ENCODE results near the gene IL16.
"Not testable (repeated sequence)": the region's sequence is repeated elsewhere in the genome, so short reads cannot be mapped to it uniquely, and the experiment has no call there.

Gene IL16

DNA sequence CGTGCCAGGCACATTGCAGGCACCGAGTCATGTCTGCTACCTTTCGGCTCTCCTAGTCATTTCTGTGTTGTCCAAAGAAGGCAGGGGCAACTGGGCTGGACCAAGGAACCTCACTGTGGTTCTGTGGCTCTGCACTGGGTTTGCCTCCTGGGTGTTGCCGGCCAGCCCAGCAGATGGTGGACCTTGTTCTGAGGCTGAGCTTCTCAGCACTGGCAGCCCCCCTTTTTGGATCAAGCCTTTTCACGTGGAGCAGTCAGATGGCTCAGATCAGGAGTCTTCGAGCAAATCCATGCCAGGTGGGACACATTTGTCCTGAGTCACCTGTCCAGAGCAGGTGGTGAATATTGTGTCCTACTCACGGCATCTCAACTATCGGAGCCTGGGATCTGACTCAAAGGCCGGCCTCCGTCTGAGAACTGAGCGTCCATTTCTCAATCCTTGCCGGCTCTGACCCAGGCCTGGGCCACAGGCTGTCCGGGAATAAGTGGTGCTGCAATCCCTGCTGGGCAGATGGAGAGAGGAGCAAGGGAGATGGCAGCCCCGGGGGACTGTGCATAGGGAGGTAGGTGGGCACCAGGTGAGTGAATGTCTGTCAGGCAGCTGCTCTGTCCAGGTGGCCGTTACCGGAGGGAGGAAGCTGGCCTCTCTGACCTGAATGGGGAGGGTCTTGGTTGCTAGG lies at the start of gene IL16:
IL16 (plus strand) TSS at position 304 of the 679 bp plus-strand sequence. CDS start 28,521 bp downstream, outside the sequence.
- no peak within 1 kb of the TSS for H3K27ac Mint-ChIP-seq
- no peaks in the 10 kb centered on the region for H3K9me3 Mint-ChIP-seq

DNA sequence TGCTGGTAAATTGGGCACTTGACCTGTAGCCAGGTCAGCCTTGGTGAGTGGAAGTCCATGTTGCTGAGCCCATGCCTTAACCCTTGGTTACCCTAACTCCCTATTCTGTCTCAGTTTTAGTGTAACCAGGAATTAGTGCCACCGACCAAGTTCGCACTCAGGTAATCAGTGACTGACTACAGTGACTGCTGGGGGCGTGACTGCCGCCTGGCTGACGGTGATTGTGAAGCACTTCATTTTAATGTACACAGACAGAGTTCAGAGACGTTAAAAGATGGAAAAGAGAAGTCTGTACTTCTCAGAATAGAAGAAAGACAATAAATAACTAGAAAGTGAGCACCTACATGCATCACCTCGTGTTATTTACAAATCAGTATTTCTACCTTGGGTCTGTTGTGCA lies 45.3 kb upstream of the IL16 start:
- peaks cover 3% of the 10 kb centered on the region for H3K27me3 Mint-ChIP-seq (ENCODE audit: low read depth)
- no peak overlapping the region for H3K4me3 Mint-ChIP-seq
- no peaks in the 10 kb centered on the region for H3K36me3 Mint-ChIP-seq (ENCODE audit: low read depth)
- H3K27ac Mint-ChIP-seq, result no peak overlapping the region
- H3K4me1 Mint-ChIP-seq (ENCODE audit: low read depth), result peaks cover 4% of the 10 kb centered on the region
- no peaks in the 10 kb centered on the region for H3K9me3 Mint-ChIP-seq

More for the DNA sequence above, at the start of gene IL16:
- Mint-ChIP-seq H3K36me3 (ENCODE audit: low read depth) (no peaks in the 10 kb centered on the region), H3K4me3 (no peak within 1 kb of the TSS), H3K27me3 (ENCODE audit: low read depth) (peaks cover 15% of the 10 kb centered on the region), H3K4me1 (ENCODE audit: low read depth) (peaks cover 2% of the 10 kb centered on the region)

DNA sequence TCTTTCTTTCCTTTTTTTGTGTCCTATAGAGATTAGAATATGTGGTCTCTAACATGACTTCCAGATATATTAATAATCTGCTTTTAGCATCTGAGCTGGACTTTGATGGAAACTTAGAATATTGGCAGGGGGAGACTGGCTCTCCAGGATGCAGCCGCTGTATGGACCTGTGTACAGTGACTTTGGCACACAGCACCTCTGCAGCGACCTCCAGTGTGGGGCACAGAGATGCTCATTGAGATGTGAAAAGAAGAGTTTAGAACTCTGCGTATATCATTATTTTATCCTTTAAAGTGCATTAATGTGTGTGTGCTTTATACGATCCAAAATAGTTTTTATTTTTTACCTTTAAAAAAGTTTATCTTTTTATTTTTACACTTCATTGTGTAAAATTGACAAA lies 44.3 kb upstream of the IL16 start:
- Mint-ChIP-seq H3K27me3 (ENCODE audit: low read depth) (peaks cover 3% of the 10 kb centered on the region), H3K4me3 (no peak overlapping the region), H3K36me3 (ENCODE audit: low read depth) (no peaks in the 10 kb centered on the region), H3K4me1 (ENCODE audit: low read depth) (peaks cover 4% of the 10 kb centered on the region), H3K9me3 (no peaks in the 10 kb centered on the region), H3K27ac (no peak overlapping the region)

DNA sequence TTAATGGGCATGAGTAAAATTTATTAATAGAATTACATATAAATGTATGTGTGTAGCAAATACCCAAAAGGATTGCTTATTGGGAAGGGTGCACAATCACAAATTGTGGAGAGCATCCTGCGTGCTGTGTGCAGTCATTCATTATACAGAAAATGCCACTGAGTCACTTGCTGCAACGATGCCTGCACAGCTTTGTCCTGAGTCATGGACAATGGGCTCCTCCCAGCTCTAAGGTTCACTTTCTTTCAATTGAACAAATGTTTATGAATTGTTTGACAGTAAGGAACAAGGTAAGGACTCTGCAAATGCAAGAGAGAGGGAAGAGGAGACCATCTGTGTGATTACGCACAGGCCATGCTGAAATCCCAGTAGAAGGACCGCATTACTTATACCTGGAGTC lies 43.9 kb upstream of the IL16 start:
- H3K36me3 Mint-ChIP-seq (ENCODE audit: low read depth), result no peaks in the 10 kb centered on the region
- H3K9me3 Mint-ChIP-seq, result no peaks in the 10 kb centered on the region
- H3K27ac Mint-ChIP-seq, result no peak overlapping the region
- H3K4me1 Mint-ChIP-seq (ENCODE audit: low read depth), result peaks cover 4% of the 10 kb centered on the region
- H3K27me3 Mint-ChIP-seq (ENCODE audit: low read depth), result peaks cover 3% of the 10 kb centered on the region
- no peak overlapping the region for H3K4me3 Mint-ChIP-seq

DNA sequence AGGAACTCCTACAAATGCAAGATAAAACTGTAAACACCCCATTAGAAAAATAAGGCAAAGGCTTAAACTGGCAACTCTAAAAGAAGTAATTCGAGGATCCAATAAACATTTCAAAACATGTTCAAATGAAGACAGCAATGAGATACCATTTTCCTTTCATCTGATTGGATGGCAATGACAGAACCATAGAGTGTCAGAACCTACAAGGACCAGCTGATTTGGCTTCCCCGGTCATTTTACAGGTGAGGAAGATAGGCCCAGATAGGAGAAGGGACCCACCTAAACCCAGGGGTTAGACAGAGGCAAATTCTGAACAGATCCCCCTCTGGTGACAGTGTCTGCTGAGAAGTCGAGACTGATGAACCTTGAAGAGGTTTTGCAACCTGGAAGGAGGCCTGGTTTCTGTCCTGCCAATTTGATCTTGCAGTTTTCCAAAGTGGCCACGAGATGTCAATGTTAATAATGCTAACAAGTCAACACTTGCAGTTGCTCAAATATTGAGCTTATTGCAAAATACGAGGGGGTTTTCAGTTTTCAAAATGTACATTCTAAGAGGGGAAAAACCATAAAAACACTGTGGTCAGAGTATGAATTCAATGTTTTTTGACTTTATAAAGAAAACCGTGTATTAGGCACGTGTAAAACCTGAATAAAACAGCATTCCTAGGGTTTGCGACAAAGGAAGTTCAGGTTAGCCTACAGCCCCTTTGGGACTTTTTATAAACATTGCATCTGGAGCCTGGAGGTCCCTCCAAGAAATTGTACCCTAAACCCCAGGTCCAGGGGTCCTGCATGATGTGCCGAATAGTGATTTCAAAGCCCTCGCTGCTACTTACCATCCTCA lies 41.1 kb upstream of the IL16 start:
- no peak overlapping the region for H3K27ac Mint-ChIP-seq
- H3K36me3 Mint-ChIP-seq (ENCODE audit: low read depth), result no peaks in the 10 kb centered on the region
- no peak overlapping the region for H3K4me3 Mint-ChIP-seq
- H3K4me1 Mint-ChIP-seq (ENCODE audit: low read depth), result peaks cover 5% of the 10 kb centered on the region
- H3K9me3 Mint-ChIP-seq, result no peaks in the 10 kb centered on the region
- peaks cover 8% of the 10 kb centered on the region for H3K27me3 Mint-ChIP-seq (ENCODE audit: low read depth)

DNA sequence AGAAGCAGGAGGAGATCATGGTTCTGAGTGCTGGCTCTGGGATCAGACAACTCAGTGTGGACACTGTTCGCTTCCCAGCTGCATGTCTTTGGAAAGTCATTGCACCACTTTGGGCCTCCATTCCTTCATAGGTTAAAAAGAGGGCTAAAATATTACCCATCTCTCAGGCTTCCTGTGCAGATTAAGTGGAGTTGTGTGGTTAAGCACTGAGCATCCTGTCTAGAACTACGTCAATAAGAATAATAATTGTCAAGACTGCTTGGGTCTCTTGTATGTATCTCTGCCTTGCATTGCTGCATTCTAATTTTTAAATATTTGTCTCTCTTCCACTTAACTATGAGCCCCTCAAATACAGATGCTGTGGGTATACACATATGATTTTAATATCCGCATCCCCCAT lies 40.4 kb upstream of the IL16 start:
- no peak overlapping the region for H3K27ac Mint-ChIP-seq
- no peaks in the 10 kb centered on the region for H3K36me3 Mint-ChIP-seq (ENCODE audit: low read depth)
- peaks cover 8% of the 10 kb centered on the region for H3K27me3 Mint-ChIP-seq (ENCODE audit: low read depth)
- H3K9me3 Mint-ChIP-seq, result no peaks in the 10 kb centered on the region
- H3K4me3 Mint-ChIP-seq, result no peak overlapping the region
- H3K4me1 Mint-ChIP-seq (ENCODE audit: low read depth), result peaks cover 12% of the 10 kb centered on the region

DNA sequence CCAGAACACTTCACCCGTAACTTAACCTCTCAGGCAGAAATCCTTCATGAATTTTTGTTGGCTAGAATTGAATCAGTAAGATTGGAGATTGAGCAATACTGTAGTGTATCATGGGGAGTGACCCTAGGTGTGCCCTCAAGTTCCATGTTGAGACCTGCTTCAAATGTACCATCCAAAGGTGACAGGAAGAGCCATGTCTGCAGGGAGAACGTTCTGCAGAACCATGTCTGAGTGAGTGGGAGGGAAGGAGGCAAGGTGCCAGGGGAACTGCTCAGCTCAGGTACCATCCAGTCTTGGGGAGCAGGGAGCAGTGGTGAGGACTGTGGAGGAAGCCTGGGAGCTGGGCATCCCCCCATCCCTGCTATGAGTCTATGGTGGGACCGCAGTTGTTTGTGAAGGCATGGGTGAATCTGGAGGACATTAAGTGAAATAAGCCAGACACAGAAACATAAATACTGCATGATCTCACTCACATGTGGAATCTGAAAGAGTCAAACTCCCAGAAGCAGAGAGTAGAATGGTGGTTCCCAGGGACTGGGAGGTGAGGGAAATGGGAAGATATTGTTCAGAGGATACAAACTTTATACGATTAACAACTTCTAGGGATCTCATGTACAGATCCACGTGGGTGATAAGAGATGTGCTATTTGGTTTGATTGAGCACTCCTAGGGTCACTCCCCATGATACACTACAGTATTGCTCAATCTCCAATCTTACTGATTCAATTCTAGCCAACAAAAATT lies 39.3 kb upstream of the IL16 start:
- H3K4me3 Mint-ChIP-seq, result no peak overlapping the region
- H3K27ac Mint-ChIP-seq, result no peak overlapping the region
- H3K27me3 Mint-ChIP-seq (ENCODE audit: low read depth), result peaks cover 8% of the 10 kb centered on the region
- no peaks in the 10 kb centered on the region for H3K36me3 Mint-ChIP-seq (ENCODE audit: low read depth)
- peaks cover 22% of the 10 kb centered on the region for H3K4me1 Mint-ChIP-seq (ENCODE audit: low read depth)
- no peaks in the 10 kb centered on the region for H3K9me3 Mint-ChIP-seq

DNA sequence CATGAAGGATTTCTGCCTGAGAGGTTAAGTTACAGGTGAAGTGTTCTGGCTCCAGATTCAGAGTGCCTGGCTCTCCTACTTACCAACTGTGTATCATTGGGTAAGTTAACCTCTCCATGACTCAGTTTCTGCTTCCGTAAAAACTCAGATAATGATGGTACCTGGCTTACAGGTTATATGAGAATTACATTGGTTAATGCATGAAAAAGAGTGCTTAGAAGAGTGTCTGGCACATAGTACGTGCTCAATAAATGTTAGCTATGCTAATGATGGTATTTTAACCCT lies 38.8 kb upstream of the IL16 start:
- H3K36me3 Mint-ChIP-seq (ENCODE audit: low read depth), result no peaks in the 10 kb centered on the region
- H3K9me3 Mint-ChIP-seq, result no peaks in the 10 kb centered on the region
- H3K4me3 Mint-ChIP-seq, result no peak overlapping the region
- H3K4me1 Mint-ChIP-seq (ENCODE audit: low read depth), result peaks cover 24% of the 10 kb centered on the region
- no peak overlapping the region for H3K27ac Mint-ChIP-seq
- H3K27me3 Mint-ChIP-seq (ENCODE audit: low read depth), result peaks cover 7% of the 10 kb centered on the region

DNA sequence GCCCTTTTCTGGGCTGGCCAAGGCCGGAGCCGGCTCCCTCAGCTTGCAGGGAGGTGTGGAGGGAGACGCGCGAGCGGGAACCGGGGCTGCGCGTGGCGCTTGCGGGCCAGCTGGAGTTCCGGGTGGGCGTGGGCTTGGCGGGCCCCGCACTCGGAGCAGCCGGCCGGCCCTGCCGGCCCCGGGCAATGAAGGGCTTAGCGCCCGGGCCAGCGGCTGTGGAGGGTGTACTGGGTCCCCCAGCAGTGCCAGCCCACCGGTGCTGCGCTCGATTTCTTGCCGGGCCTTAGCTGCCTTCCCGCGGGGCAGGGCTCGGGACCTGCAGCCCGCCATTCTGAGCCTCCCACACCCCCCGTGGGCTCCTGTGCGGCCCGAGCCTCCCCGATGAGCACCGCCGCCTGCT lies 38.1 kb upstream of the IL16 start:
- H3K9me3 Mint-ChIP-seq; H3K36me3 Mint-ChIP-seq (ENCODE audit: low read depth): not testable (repeated sequence)
- peaks cover 24% of the 10 kb centered on the region for H3K4me1 Mint-ChIP-seq (ENCODE audit: low read depth)

DNA sequence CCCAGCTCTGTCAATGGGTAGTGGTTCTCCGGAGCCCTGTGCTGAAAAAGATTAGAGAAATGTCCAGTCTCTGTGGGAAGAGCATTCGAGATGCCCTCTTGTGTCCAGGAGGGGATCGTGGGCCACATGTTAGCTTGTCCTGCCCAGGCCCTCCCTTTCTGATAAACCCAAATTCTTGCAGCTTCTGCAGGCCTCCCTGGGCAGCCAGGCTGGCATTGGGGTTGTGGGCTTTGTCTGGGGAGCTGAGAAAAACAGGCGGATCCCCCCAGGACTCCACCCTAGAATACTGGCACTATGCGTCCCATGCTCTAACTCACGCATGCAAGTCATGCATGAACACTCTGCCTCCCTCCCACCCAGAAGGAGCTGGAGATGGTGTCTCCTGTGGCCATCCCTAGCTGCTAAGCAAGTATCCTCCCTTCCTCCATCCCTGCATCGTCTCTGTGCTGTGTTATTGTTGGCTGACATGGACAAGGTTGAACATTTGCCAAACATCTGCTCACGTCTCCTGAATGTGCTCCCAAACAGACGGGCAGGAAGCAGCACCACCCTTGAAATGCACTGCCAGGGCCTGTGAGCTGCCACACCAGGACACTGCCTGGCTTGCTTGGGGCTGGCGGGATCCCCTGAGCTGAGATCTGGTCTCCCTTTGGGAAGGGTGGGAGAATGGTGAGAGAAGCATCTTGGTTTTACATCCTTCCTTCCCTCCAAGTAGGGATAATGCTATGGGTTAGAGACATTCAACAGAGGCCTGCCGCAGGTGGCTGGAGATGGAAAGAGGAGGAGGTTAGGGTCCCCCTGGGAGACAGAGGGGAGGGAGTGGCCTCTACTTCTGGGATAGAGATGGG lies 36.1 kb upstream of the IL16 start:
- no peaks in the 10 kb centered on the region for H3K9me3 Mint-ChIP-seq
- H3K4me1 Mint-ChIP-seq (ENCODE audit: low read depth), result peaks cover 33% of the 10 kb centered on the region
- H3K27ac Mint-ChIP-seq, result no peak overlapping the region
- H3K4me3 Mint-ChIP-seq, result no peak overlapping the region
- H3K27me3 Mint-ChIP-seq (ENCODE audit: low read depth), result peaks cover 5% of the 10 kb centered on the region
- H3K36me3 Mint-ChIP-seq (ENCODE audit: low read depth), result no peaks in the 10 kb centered on the region

More for the DNA sequence above, 38.1 kb upstream of the IL16 start:
- not testable (repeated sequence) for H3K4me3 Mint-ChIP-seq; H3K27ac Mint-ChIP-seq; H3K27me3 Mint-ChIP-seq (ENCODE audit: low read depth)

DNA sequence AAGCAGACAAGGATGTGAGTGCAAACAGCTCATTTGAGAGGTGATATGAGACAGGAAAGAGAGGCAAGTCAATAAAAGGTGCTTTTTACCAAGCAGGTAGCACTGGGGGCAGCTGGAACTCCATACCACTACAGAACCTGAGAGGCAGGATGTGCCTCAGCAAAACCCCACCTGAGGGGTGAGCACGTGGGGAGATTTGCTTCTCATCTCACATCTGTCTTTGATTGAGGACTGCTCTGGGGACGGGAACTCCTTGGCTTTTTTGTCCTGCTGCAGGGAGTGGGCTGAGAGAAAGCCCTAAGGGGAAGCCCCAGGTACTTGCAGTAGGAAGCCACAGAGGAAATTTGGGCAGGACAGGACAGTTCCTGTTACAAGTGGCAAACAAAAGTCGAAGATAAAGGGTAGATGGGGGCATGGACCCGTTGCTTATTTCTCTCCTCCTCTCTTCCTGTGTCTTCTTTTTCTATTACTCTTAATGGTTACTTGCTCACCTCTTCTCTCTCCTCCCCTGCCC lies 35.5 kb upstream of the IL16 start:
- Mint-ChIP-seq H3K36me3 (ENCODE audit: low read depth) (no peaks in the 10 kb centered on the region), H3K27me3 (ENCODE audit: low read depth) (peaks cover 5% of the 10 kb centered on the region), H3K27ac (no peak overlapping the region), H3K4me3 (peak overlapping the region; percentile 2), H3K4me1 (ENCODE audit: low read depth) (peaks cover 30% of the 10 kb centered on the region), H3K9me3 (no peaks in the 10 kb centered on the region)

DNA sequence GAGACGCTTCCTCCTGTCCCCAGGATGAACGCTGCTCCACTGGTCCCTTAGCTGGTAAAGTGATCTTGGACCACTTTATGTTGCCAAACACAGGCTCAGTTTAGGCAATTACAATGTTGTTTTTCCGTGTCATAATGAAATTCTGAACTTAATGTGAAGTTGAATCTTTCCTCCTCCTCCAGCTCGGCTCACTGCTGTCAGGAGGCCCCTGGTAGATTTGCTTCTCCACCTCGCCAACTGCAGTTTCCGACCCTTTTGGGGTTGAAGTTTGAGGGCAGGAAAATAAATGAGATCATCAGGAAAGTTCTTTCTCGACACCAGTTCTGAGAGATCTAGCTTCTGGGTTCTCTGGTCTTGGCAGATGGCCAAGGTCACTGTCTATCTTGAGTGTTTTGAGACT lies 34.8 kb upstream of the IL16 start:
- Mint-ChIP-seq H3K27me3 (ENCODE audit: low read depth) (peaks cover 5% of the 10 kb centered on the region), H3K27ac (no peak overlapping the region), H3K9me3 (no peaks in the 10 kb centered on the region), H3K36me3 (ENCODE audit: low read depth) (no peaks in the 10 kb centered on the region), H3K4me1 (ENCODE audit: low read depth) (peaks cover 35% of the 10 kb centered on the region), H3K4me3 (no peak overlapping the region)

DNA sequence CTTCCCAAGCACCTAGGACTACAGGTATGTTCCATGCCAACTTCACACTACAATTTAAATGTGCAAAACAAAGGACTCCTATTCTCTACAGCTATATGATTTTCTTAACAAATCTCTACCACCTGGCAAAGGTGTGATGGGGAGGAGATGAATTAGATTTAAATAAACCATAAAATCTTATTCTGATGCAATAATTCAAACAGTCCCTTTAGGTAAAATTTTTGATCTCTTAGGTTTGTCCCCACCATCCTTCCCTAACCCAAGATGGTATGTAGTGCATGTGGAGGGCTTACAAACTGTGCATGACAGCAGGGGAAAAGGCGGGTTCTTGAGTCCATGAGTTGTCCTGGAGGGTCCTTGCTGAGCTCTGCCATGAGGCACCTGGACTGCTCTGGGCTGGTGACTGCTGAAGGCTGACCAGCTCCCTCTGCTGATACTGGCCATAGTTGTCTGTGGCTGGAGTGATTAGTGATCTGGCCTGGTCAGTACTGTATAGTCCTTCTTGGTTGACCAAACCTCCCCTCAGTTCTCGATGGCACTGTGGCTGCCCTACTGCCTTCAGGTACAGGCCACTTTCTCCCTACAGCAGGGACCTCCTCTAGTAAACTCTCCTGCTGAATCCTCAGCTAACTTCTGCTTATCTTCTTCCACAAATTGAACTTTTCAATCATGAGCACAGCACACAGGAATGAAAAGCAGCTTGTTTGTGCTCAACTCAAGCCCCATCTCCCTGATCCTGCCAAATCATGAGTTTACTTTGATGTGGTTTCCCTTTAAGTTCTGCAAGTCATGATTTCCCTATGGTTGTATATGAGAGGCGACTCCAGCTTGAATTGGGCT lies 32.5 kb upstream of the IL16 start:
- no peak overlapping the region for H3K4me3 Mint-ChIP-seq
- H3K9me3 Mint-ChIP-seq, result no peaks in the 10 kb centered on the region
- H3K27ac Mint-ChIP-seq, result no peak overlapping the region
- no peaks in the 10 kb centered on the region for H3K36me3 Mint-ChIP-seq (ENCODE audit: low read depth)
- H3K27me3 Mint-ChIP-seq (ENCODE audit: low read depth), result peaks cover 5% of the 10 kb centered on the region
- H3K4me1 Mint-ChIP-seq (ENCODE audit: low read depth), result peaks cover 49% of the 10 kb centered on the region

Measured in T-helper 1 cell treated with Interleukin-12 subunit alpha and Interleukin-12 subunit beta and Interleukin-4 antibody, amounts not matched to agents 30 μg/mL and 1 μg/mL, for 36 hours (primary cell).